ENCODE measurements around the gene COL26A1. TPM values are rescaled to one million over a fixed set of nuclear protein-coding genes. Genes with fewer than 3 reads are reported as not detected.

Gene COL26A1
- polyA plus RNA-seq, 1 donor (not counting 4 experiments of a cell fraction or from before 2014, with no cell fraction given) = not detected

GRCh38 chr7:101529560-101529959, 166.9 kb downstream of the COL26A1 start:
- no peak overlapping the region for H3K4me3 ChIP-seq (ENCODE audit: control insufficient read depth in 2 of 3, extremely low read depth in 1 of 3, insufficient read depth in 2 of 3, low read depth in 1 of 3, low read length in 3 of 3)
- H3K79me2 ChIP-seq (ENCODE audit: control insufficient read depth, insufficient read depth, low read length) = no peaks in the 10 kb centered on the region
- H2AFZ ChIP-seq (ENCODE audit: control insufficient read depth, low read length) = no peak overlapping the region
- FAIRE-seq = no peak
- TF ChIP-seq EZH2 (IDR thresholded peaks at IDR 0.05; ENCODE audit: low read length) (no peak), CTCF (optimal IDR thresholded peaks at IDR 0.05 in 1 of 3, IDR thresholded peaks at IDR 0.05 in 1 of 3, conservative IDR thresholded peaks at IDR 0.05 in 1 of 3; ENCODE audit: extremely low read depth in 1 of 3, insufficient read depth in 2 of 3, low read length in 3 of 3) (no peak)
- H3K9ac ChIP-seq (ENCODE audit: control insufficient read depth, extremely low read depth, insufficient read depth, low read length) = no peak overlapping the region
- H3K4me2 ChIP-seq (ENCODE audit: control insufficient read depth, extremely low read depth, insufficient read depth, low read depth, low read length) = no peak overlapping the region
- H3K36me3 ChIP-seq (ENCODE audit: control insufficient read depth in 2 of 2, extremely low read depth in 1 of 2, insufficient read depth in 2 of 2, low read length in 2 of 2) = no peaks in the 10 kb centered on the region
- peaks cover 4% of the 10 kb centered on the region for H3K27me3 ChIP-seq (ENCODE audit: control insufficient read depth, extremely low read depth, insufficient read depth, low read length)
- no peaks in the 10 kb centered on the region for H3K9me3 ChIP-seq (ENCODE audit: control insufficient read depth, low read depth, low read length)
- H3K27ac ChIP-seq (ENCODE audit: control insufficient read depth, insufficient read depth, low read length) = no peak overlapping the region
- dilution Hi-C loops (cut with MboI; ENCODE audit: extremely low pct_ligation_motif_present, low sequenced_read_pairs) = no loop called here
- DNase-seq (ENCODE audit: low read depth, low spot score) = no peak
- no peaks in the 10 kb centered on the region for H3K4me1 ChIP-seq (ENCODE audit: control insufficient read depth, extremely low read depth, insufficient read depth, low read length)
- H4K20me1 ChIP-seq (ENCODE audit: control insufficient read depth, extremely low read depth, insufficient read depth, low read length) = no peaks in the 10 kb centered on the region
- no peaks in the 10 kb centered on the region for H3K9me1 ChIP-seq (ENCODE audit: control insufficient read depth, extremely low read depth, insufficient read depth, low read length)

- FAIRE-seq (no peak), DNase-seq (ENCODE audit: low read depth, low spot score) (no peak)
- no peak overlapping the region for H3K27ac ChIP-seq (ENCODE audit: control insufficient read depth, insufficient read depth, low read length)
- no peaks in the 10 kb centered on the region for H3K36me3 ChIP-seq (ENCODE audit: control insufficient read depth in 2 of 2, extremely low read depth in 1 of 2, insufficient read depth in 2 of 2, low read length in 2 of 2)
- H3K4me1 ChIP-seq (ENCODE audit: control insufficient read depth, extremely low read depth, insufficient read depth, low read length) = no peaks in the 10 kb centered on the region
- no peak for TF ChIP-seq CTCF (optimal IDR thresholded peaks at IDR 0.05 in 1 of 3, IDR thresholded peaks at IDR 0.05 in 1 of 3, conservative IDR thresholded peaks at IDR 0.05 in 1 of 3; ENCODE audit: extremely low read depth in 1 of 3, insufficient read depth in 2 of 3, low read length in 3 of 3)
- no peak for TF ChIP-seq EZH2 (IDR thresholded peaks at IDR 0.05; ENCODE audit: low read length)
- H4K20me1 ChIP-seq (ENCODE audit: control insufficient read depth, extremely low read depth, insufficient read depth, low read length) = no peaks in the 10 kb centered on the region
- dilution Hi-C loops (cut with MboI; ENCODE audit: extremely low pct_ligation_motif_present, low sequenced_read_pairs) = no loop called here
- H2AFZ ChIP-seq (ENCODE audit: control insufficient read depth, low read length) = no peak overlapping the region
- H3K9me3 ChIP-seq (ENCODE audit: control insufficient read depth, low read depth, low read length) = peaks cover 2% of the 10 kb centered on the region
- H3K4me2 ChIP-seq (ENCODE audit: control insufficient read depth, extremely low read depth, insufficient read depth, low read depth, low read length) = no peak overlapping the region
- no peaks in the 10 kb centered on the region for H3K9me1 ChIP-seq (ENCODE audit: control insufficient read depth, extremely low read depth, insufficient read depth, low read length)
- no peak overlapping the region for H3K9ac ChIP-seq (ENCODE audit: control insufficient read depth, extremely low read depth, insufficient read depth, low read length)
- H3K27me3 ChIP-seq (ENCODE audit: control insufficient read depth, extremely low read depth, insufficient read depth, low read length) = peaks cover 4% of the 10 kb centered on the region
- no peaks in the 10 kb centered on the region for H3K79me2 ChIP-seq (ENCODE audit: control insufficient read depth, insufficient read depth, low read length)
- no peak overlapping the region for H3K4me3 ChIP-seq (ENCODE audit: control insufficient read depth in 2 of 3, extremely low read depth in 1 of 3, insufficient read depth in 2 of 3, low read depth in 1 of 3, low read length in 3 of 3)
Measured at GRCh38 chr7:101531726-101532357, 169.2 kb downstream of the COL26A1 start.

All from keratinocyte (primary cell).